H9 (cell line): ENCODE data around the gene VASH1. TPM values are rescaled to one million over a fixed set of nuclear protein-coding genes. Genes with fewer than 3 reads are reported as not detected.

Experiments
- DNase-seq: peaks from one replicate; pipeline ENCODE4 v3.0.0-alpha.2; 2017
- H2AFZ ChIP-seq: one replicate; pipeline ENCODE4 v1.6.1; 2013; ENCODE audit warnings: mild to moderate bottlenecking, low read length, control low read depth, moderate library complexity
- H2AK5ac ChIP-seq: 2 replicates; pipeline ENCODE4 v1.6.1; 2013; ENCODE audit warnings: low read length, control low read depth, mixed read lengths; ENCODE audit not compliant: insufficient read length
- H2BK120ac ChIP-seq: one replicate; pipeline ENCODE4 v1.6.1; 2013; ENCODE audit warnings: low read depth, mild to moderate bottlenecking, low read length, control low read depth, inconsistent platforms; ENCODE audit not compliant: poor library complexity, severe bottlenecking
- H2BK12ac ChIP-seq: 2 replicates; pipeline ENCODE4 v1.6.1; 2013; ENCODE audit warnings: low read length, control low read depth, mixed read lengths, low read depth; ENCODE audit not compliant: insufficient read length
- H2BK15ac ChIP-seq: 2 replicates; pipeline ENCODE4 v1.6.1; 2013; ENCODE audit warnings: low read depth, low read length, control low read depth
- H2BK20ac ChIP-seq: one replicate; pipeline ENCODE4 v1.6.1; 2013; ENCODE audit warnings: low read depth, mild to moderate bottlenecking, low read length, control low read depth, inconsistent platforms; ENCODE audit not compliant: poor library complexity, severe bottlenecking
- H2BK5ac ChIP-seq: 2 replicates; pipeline ENCODE4 v1.6.1; 2013; ENCODE audit warnings: low read length, control low read depth, mixed read lengths; ENCODE audit not compliant: insufficient read length
- H3K14ac ChIP-seq: 2 replicates; pipeline ENCODE4 v1.6.1; 2013; ENCODE audit warnings: low read length, control low read depth; ENCODE audit not compliant: insufficient read depth
- H3K18ac ChIP-seq: 2 replicates; pipeline ENCODE4 v1.6.1; 2013; ENCODE audit warnings: low read depth, mild to moderate bottlenecking, mixed read lengths, low read length, control low read depth; ENCODE audit not compliant: insufficient read length
- H3K23ac ChIP-seq: 2 replicates; pipeline ENCODE4 v1.6.1; 2013; ENCODE audit warnings: low read length, control low read depth, mixed read lengths, low read depth; ENCODE audit not compliant: insufficient read length
- H3K23me2 ChIP-seq: 2 replicates; pipeline ENCODE4 v1.6.1; 2013; ENCODE audit warnings: low read depth, mild to moderate bottlenecking, mixed read lengths, low read length, control low read depth; ENCODE audit not compliant: insufficient read length, poor library complexity, severe bottlenecking
- H3K27ac ChIP-seq: 2 replicates; pipeline ENCODE4 v1.5.1; 2013; ENCODE audit warnings: low read length, control low read depth, mixed read lengths, low read depth; ENCODE audit not compliant: insufficient read length
- H3K27me3 ChIP-seq: 2 replicates; pipeline ENCODE4 v1.6.1; 2013; ENCODE audit warnings: low read length, control low read depth, inconsistent platforms; ENCODE audit not compliant: insufficient read depth
- H3K4ac ChIP-seq: 2 replicates; pipeline ENCODE4 v1.6.1; 2013; ENCODE audit warnings: low read depth, mild to moderate bottlenecking, control low read depth, inconsistent platforms, low read length, moderate library complexity
- H3K4me1 ChIP-seq: 2 replicates; pipeline ENCODE4 v1.6.1; 2013; ENCODE audit warnings: low read length, control low read depth, inconsistent platforms; ENCODE audit not compliant: insufficient read depth
- H3K4me2 ChIP-seq: 2 replicates; pipeline ENCODE4 v1.6.1; 2013; ENCODE audit warnings: low read length, control low read depth, mixed read lengths; ENCODE audit not compliant: insufficient read length, insufficient read depth
- H3K56ac ChIP-seq: 2 replicates; pipeline ENCODE4 v1.6.1; 2013; ENCODE audit warnings: low read depth, mild to moderate bottlenecking, mixed read lengths, low read length, control low read depth; ENCODE audit not compliant: insufficient read length
- H3K79me1 ChIP-seq: 2 replicates; pipeline ENCODE4 v1.6.1; 2013; ENCODE audit warnings: low read depth, mild to moderate bottlenecking, moderate library complexity, low read length, control low read depth, inconsistent platforms; ENCODE audit not compliant: insufficient read depth, poor library complexity, severe bottlenecking
- H3K79me2 ChIP-seq: 2 replicates; pipeline ENCODE4 v1.6.1; 2013; ENCODE audit warnings: low read length, control low read depth, inconsistent platforms; ENCODE audit not compliant: insufficient read depth
- H3K9ac ChIP-seq: 2 replicates; pipeline ENCODE4 v1.6.1; 2013; ENCODE audit warnings: low read length, control low read depth, mixed read lengths; ENCODE audit not compliant: insufficient read length; ENCODE audit errors: extremely low read depth
- H3K9me3 ChIP-seq: one replicate; pipeline ENCODE4 v1.6.1; 2013; ENCODE audit warnings: low read depth, low read length, inconsistent platforms; ENCODE audit not compliant: control insufficient read depth
- H3T11ph ChIP-seq: one replicate; pipeline ENCODE4 v1.6.1; 2013; ENCODE audit warnings: mild to moderate bottlenecking, low read length, control low read depth, inconsistent platforms
- H4K20me1 ChIP-seq: one replicate; pipeline ENCODE4 v1.6.1; 2013; ENCODE audit not compliant: control insufficient read depth, insufficient read length, insufficient read depth
- H4K5ac ChIP-seq: 2 replicates; pipeline ENCODE4 v1.6.1; 2013; ENCODE audit warnings: low read depth, mild to moderate bottlenecking, mixed read lengths, low read length, control low read depth; ENCODE audit not compliant: insufficient read length
- H4K8ac ChIP-seq: replicated peaks from 2 replicates; pipeline ENCODE4 v1.6.1; 2013; ENCODE audit warnings: low read length, control low read depth, mixed read lengths, low read depth; ENCODE audit not compliant: insufficient read length
- H4K91ac ChIP-seq: 2 replicates; pipeline ENCODE4 v1.6.1; 2013; ENCODE audit warnings: low read depth, mild to moderate bottlenecking, moderate library complexity, mixed read lengths, low read length, control low read depth; ENCODE audit not compliant: insufficient read length
- H3K27ac Mint-ChIP-seq, 3 experiments: 2 replicates in 2 of 3; 3 replicates in 1 of 3; pipeline ENCODE4 v1.8.0; 2020 to 2021; ENCODE audit warnings: mixed read lengths in 3 of 3, mild to moderate bottlenecking in 1 of 3, moderate library complexity in 1 of 3
- H3K27me3 Mint-ChIP-seq: 2 replicates; pipeline ENCODE4 v1.8.0; 2021; ENCODE audit warnings: low read depth, mild to moderate bottlenecking, moderate library complexity, mixed read lengths
- H3K36me3 Mint-ChIP-seq, 3 experiments: 2 replicates in 2 of 3; 3 replicates in 1 of 3; pipeline ENCODE4 v1.8.0; 2020 to 2021; ENCODE audit warnings: low read depth in 3 of 3, mixed read lengths in 3 of 3; ENCODE audit not compliant: insufficient read depth in 1 of 3
- H3K4me1 Mint-ChIP-seq, 2 experiments: 2 replicates each; pipeline ENCODE4 v1.8.0; 2020; ENCODE audit warnings: mixed read lengths in 2 of 2
- H3K4me3 Mint-ChIP-seq, 2 experiments: 2 replicates in 1 of 2; 3 replicates in 1 of 2; pipeline ENCODE4 v1.8.0; 2020 to 2021; ENCODE audit warnings: mild to moderate bottlenecking in 2 of 2, mixed read lengths in 2 of 2, moderate library complexity in 1 of 2
- H3K9me3 Mint-ChIP-seq, 2 experiments: 2 replicates in 1 of 2; 3 replicates in 1 of 2; pipeline ENCODE4 v1.8.0; 2020; ENCODE audit warnings: mild to moderate bottlenecking in 2 of 2, mixed read lengths in 2 of 2, moderate library complexity in 1 of 2
- WGBS: extraction: QIAGEN DNeasy Blood & Tissue Kit; methylation state at CpG from one replicate; pipeline ENCODE4 v1.1.7; 2013; ENCODE audit warnings: missing lambda C conversion rate, low lambda C conversion rate, mixed read lengths; ENCODE audit not compliant: insufficient read length; ENCODE audit errors: extremely low coverage; 5-methylcytosine and 5-hydroxymethylcytosine counted together
- total RNA-seq: library from RNA; stranded (reverse); gene quantifications from 2 replicates; pipeline ENCODE4 v1.2.1, GENCODE V29; 2021
- TF ChIP-seq, protein P1 (sequence below): fragments of 200-600 bp; sonication (generic); conservative IDR thresholded peaks from 3 replicates; pipeline ENCODE4 v1.8.0; 2021; ENCODE audit warnings: antibody characterized with exemption, mild to moderate bottlenecking

The VASH1 gene
- total RNA-seq, 1 experiment from 2014 or later: 5.8 TPM

DNA sequence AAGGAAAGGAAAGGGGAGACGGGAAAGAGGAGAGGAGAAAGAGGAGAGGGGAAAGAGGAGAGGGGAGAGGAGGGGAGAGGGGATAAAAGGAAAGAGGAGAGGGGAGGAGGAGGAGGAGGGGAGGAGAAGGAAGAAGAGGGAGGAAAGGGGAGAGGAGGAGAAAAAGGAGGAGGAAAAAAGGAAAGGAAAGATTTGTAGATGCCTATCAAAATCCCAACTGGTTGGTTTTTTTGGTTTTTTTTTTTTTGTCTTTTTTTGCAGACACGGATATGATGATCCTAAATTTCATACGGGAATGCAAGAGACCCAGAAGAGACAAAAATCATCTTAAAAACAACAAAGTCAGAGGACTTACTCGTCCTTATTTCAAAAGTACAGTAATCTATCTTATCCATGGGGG, 32.1 kb downstream of the VASH1 start:
- Mint-ChIP-seq H3K4me3 (no peak overlapping the region), H3K27me3 (no peaks in the 10 kb centered on the region), H3K27ac (peak overlapping the region in 1 of 3 experiments; percentile 72; a peak in 1 of 7 replicates), H3K4me1 (no peaks in the 10 kb centered on the region), H3K36me3 (peaks cover 43 to 75% (median 72%) of the 10 kb centered on the region in 3 experiments; a peak in 6 of 7 replicates), H3K9me3 (no peaks in the 10 kb centered on the region; a peak in 1 of 5 replicates)
- no peaks in the 10 kb centered on the region for H4K20me1 ChIP-seq
- DNase-seq: no peak
- no peak overlapping the region for H3T11ph ChIP-seq
- no CpG with 5 or more reads among the region's 4 CpGs for WGBS
- no peaks in the 10 kb centered on the region for H3K79me2 ChIP-seq
- H3K9me3 ChIP-seq: no peaks in the 10 kb centered on the region
- H3K18ac ChIP-seq: no peak overlapping the region
- H2BK15ac ChIP-seq: no peak overlapping the region
- H2BK120ac ChIP-seq: no peak overlapping the region
- no peak overlapping the region for H4K8ac ChIP-seq
- no peaks in the 10 kb centered on the region for H3K23me2 ChIP-seq
- no peak overlapping the region for H2BK5ac ChIP-seq
- TF ChIP-seq, protein P1, sequence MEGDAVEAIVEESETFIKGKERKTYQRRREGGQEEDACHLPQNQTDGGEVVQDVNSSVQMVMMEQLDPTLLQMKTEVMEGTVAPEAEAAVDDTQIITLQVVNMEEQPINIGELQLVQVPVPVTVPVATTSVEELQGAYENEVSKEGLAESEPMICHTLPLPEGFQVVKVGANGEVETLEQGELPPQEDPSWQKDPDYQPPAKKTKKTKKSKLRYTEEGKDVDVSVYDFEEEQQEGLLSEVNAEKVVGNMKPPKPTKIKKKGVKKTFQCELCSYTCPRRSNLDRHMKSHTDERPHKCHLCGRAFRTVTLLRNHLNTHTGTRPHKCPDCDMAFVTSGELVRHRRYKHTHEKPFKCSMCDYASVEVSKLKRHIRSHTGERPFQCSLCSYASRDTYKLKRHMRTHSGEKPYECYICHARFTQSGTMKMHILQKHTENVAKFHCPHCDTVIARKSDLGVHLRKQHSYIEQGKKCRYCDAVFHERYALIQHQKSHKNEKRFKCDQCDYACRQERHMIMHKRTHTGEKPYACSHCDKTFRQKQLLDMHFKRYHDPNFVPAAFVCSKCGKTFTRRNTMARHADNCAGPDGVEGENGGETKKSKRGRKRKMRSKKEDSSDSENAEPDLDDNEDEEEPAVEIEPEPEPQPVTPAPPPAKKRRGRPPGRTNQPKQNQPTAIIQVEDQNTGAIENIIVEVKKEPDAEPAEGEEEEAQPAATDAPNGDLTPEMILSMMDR: no peak
- H2BK20ac ChIP-seq: no peak overlapping the region
- no peak overlapping the region for H2BK12ac ChIP-seq
- no peaks in the 10 kb centered on the region for H3K27me3 ChIP-seq
- no peak overlapping the region for H3K56ac ChIP-seq
- H3K27ac ChIP-seq: no peak overlapping the region
- H2AK5ac ChIP-seq: no peak overlapping the region
- H3K23ac ChIP-seq: no peak overlapping the region
- H4K5ac ChIP-seq: no peak overlapping the region
- no peak overlapping the region for H2AFZ ChIP-seq
- no peaks in the 10 kb centered on the region for H3K79me1 ChIP-seq
- no peak overlapping the region for H3K4me2 ChIP-seq
- H3K9ac ChIP-seq: no peak overlapping the region
- no peaks in the 10 kb centered on the region for H3K4me1 ChIP-seq
- no peak overlapping the region for H4K91ac ChIP-seq
- H3K14ac ChIP-seq: no peak overlapping the region
- no peak overlapping the region for H3K4ac ChIP-seq
